GM23338 (cell line): ENCODE measurements around the gene TMEM135. TPM values are rescaled to one million over a fixed set of nuclear protein-coding genes. Genes with fewer than 3 reads are reported as not detected.

Source experiments
- ATAC-seq: fragments of 200-7000 bp; cut with Tn5 transposase; 3 replicates; pipeline ENCODE4 v1.9.1; 2020
- DNase-seq: peaks from one replicate; pipeline ENCODE4 v3.0.0-alpha.2; 2015; ENCODE audit warnings: low spot score
- H2AFZ ChIP-seq: fragments of 200-600 bp; sonication (generic); 2 replicates; pipeline ENCODE4 v1.8.0; 2016; ENCODE audit warnings: antibody characterized with exemption, mild to moderate bottlenecking, moderate library complexity
- H3F3A ChIP-seq: fragments of 200-600 bp; sonication (generic); replicated peaks from 2 replicates; pipeline ENCODE4 v1.8.0; 2017; ENCODE audit warnings: antibody characterized with exemption, mixed run types, low read depth
- H3K27ac ChIP-seq: fragments of 200-600 bp; sonication (generic); 2 replicates; pipeline ENCODE4 v1.6.1; 2016; ENCODE audit warnings: low read depth
- H3K27me3 ChIP-seq: fragments of 200-600 bp; sonication (generic); 2 replicates; pipeline ENCODE4 v1.8.0; 2016; ENCODE audit warnings: mild to moderate bottlenecking, mixed run types, moderate library complexity; ENCODE audit not compliant: insufficient read depth
- H3K36me3 ChIP-seq: fragments of 200-600 bp; sonication (generic); 2 replicates; pipeline ENCODE4 v1.8.0; 2016; ENCODE audit warnings: mild to moderate bottlenecking; ENCODE audit not compliant: insufficient read depth
- H3K4me1 ChIP-seq: fragments of 200-600 bp; sonication (generic); 2 replicates; pipeline ENCODE4 v1.8.0; 2016; ENCODE audit warnings: mild to moderate bottlenecking, moderate library complexity; ENCODE audit not compliant: insufficient read depth
- H3K4me2 ChIP-seq: fragments of 200-600 bp; sonication (generic); 2 replicates; pipeline ENCODE4 v1.7.1; 2017; ENCODE audit warnings: mixed run types
- H3K4me3 ChIP-seq: fragments of 200-600 bp; sonication (generic); 2 replicates; pipeline ENCODE4 v1.6.1; 2016; ENCODE audit warnings: mixed run types
- H3K79me2 ChIP-seq: fragments of 200-600 bp; sonication (generic); replicated peaks from 2 replicates; pipeline ENCODE4 v1.8.0; 2017; ENCODE audit warnings: mild to moderate bottlenecking; ENCODE audit not compliant: insufficient read depth
- H3K9me2 ChIP-seq: fragments of 200-600 bp; sonication (generic); 2 replicates; pipeline ENCODE4 v1.8.0; 2017; ENCODE audit not compliant: insufficient read depth
- H4K20me1 ChIP-seq: fragments of 200-600 bp; sonication (generic); replicated peaks from 2 replicates; pipeline ENCODE4 v1.8.0; 2017; ENCODE audit warnings: mild to moderate bottlenecking; ENCODE audit not compliant: insufficient read depth
- H3K27ac Mint-ChIP-seq: 2 replicates; pipeline ENCODE4 v1.8.0; 2020; ENCODE audit warnings: inconsistent platforms, mild to moderate bottlenecking, moderate library complexity, mixed read lengths
- H3K27me3 Mint-ChIP-seq: 3 replicates; pipeline ENCODE4 v1.8.0; 2022; ENCODE audit warnings: low read depth, mild to moderate bottlenecking, moderate library complexity, mixed read lengths, inconsistent platforms; ENCODE audit not compliant: insufficient read depth, poor library complexity
- H3K36me3 Mint-ChIP-seq: 3 replicates; pipeline ENCODE4 v1.8.0; 2021; ENCODE audit warnings: low read depth, mild to moderate bottlenecking, inconsistent platforms, moderate library complexity, mixed read lengths
- H3K4me1 Mint-ChIP-seq: 3 replicates; pipeline ENCODE4 v1.8.0; 2020; ENCODE audit warnings: mild to moderate bottlenecking, inconsistent platforms, mixed read lengths
- H3K4me3 Mint-ChIP-seq: 3 replicates; pipeline ENCODE4 v1.8.0; 2021; ENCODE audit warnings: moderate library complexity, mild to moderate bottlenecking, inconsistent platforms, mixed read lengths
- H3K9me3 Mint-ChIP-seq: 3 replicates; pipeline ENCODE4 v1.8.0; 2020; ENCODE audit warnings: moderate library complexity, mild to moderate bottlenecking, inconsistent platforms, mixed read lengths
- CTCF ChIP-seq, 2 experiments: fragments of 200-600 bp in 1 of 2; sonication (generic) in 1 of 2; conservative IDR thresholded peaks; 2 replicates each; pipeline versions ENCODE4 v1.5.1 to v1.6.1; 2016 to 2017; ENCODE audit warnings: antibody characterized with exemption in 2 of 2, low read depth in 2 of 2, mild to moderate bottlenecking in 2 of 2, moderate library complexity in 1 of 2
- EZH2 ChIP-seq: fragments of 200-600 bp; sonication (generic); IDR thresholded peaks from one replicate; pipeline ENCODE4 v1.8.0; 2017; ENCODE audit warnings: antibody characterized with exemption, mild to moderate bottlenecking, low read depth; ENCODE audit not compliant: unreplicated experiment
- JUNB ChIP-seq: IDR thresholded peaks from one replicate; pipeline ENCODE4 v1.6.1; 2016; ENCODE audit warnings: antibody characterized with exemption; ENCODE audit not compliant: unreplicated experiment
- NANOG ChIP-seq: IDR thresholded peaks from 2 replicates; pipeline ENCODE4 v1.6.1; 2016; ENCODE audit warnings: antibody characterized with exemption, borderline replicate concordance
- ZNF114 ChIP-seq: fragments of 250-450 bp; sonication (Bioruptor Pico); IDR thresholded peaks from 2 replicates; pipeline ENCODE4 v1.5.0; 2020; ENCODE audit warnings: mild to moderate bottlenecking, moderate library complexity
- ZNF462 ChIP-seq: fragments of 250-450 bp; sonication (Bioruptor Pico); IDR thresholded peaks from 2 replicates; pipeline ENCODE4 v1.5.0; 2020; ENCODE audit warnings: mild to moderate bottlenecking, moderate library complexity
- polyA plus RNA-seq: library from polyadenylated mRNA; unstranded; fragments of >200 nt; fragmentation: Nextera tagmentation; extraction: Ambion mirVana; gene quantifications from 2 replicates; pipeline ENCODE4 v1.2.1, GENCODE V29; 2016
- total RNA-seq: library from RNA; depleted of rRNA; stranded (reverse); fragments of >200 nt; shearing (Covaris generic); gene quantifications from 2 replicates; pipeline ENCODE4 v1.2.3, GENCODE V29; 2014

TMEM135 gene
- total and polyA plus RNA-seq, 2 experiments from 2014 or later: 23.4 to 49.9 TPM

DNA sequence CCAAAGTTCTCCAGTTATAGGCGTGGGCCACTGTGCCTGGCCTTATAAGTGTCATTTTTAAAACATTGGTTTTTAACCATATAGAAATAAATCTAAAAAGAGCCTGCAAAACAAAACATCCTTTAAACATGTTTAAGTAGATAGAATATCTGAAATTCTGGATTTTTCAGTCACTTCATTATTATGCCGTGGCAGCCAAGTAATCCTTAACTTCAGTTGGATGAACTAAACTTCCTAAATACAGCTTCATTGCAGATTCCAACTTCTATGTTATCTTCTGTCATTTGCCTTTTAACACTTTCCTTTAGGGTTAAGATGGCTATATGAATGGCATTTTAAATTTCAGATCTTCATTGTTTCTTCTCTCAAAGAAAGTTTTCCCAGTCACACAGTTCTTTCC, 291.4 kb downstream of the TMEM135 start (continued):
- TF ChIP-seq ZNF462: no peak
- no peak for TF ChIP-seq ZNF114 (CRISPR knock-in tag)
- no peak for TF ChIP-seq EZH2

DNA sequence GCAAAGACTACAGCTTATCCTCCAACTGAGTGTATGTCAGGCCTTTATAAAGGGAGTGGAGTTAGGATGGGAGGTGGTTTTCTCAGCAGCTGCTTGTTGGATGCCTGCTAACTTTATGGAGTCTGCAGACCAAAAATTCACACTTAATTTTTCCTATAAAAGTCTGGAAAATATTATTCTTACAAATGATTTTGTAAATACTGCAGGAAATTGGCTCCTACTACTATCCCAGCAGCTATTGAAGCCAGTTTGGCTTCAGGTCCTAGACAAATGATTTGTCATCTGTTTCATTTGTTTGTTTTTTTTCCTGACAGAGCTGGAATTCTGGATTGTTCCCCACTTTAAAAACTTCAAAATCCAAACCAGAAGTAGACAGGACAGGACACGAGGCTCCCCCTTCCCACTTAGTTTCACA, 292.5 kb downstream of the TMEM135 start:
- Histone ChIP-seq H3K9me2 (no peaks in the 10 kb centered on the region), H3K4me3 (no peak overlapping the region), H4K20me1 (no peaks in the 10 kb centered on the region; the same call in 1 of the 2 replicates), H3K27me3 (no peaks in the 10 kb centered on the region), H3K4me2 (no peak overlapping the region), H3K4me1 (no peaks in the 10 kb centered on the region), H3K27ac (no peak overlapping the region), H3K36me3 (no peaks in the 10 kb centered on the region), H2AFZ (no peak overlapping the region), H3F3A (no peaks in the 10 kb centered on the region), H3K79me2 (no peaks in the 10 kb centered on the region)
- Mint-ChIP-seq H3K4me1 (no peaks in the 10 kb centered on the region), H3K27ac (no peak overlapping the region), H3K4me3 (no peak overlapping the region), H3K27me3 (peaks cover 3% of the 10 kb centered on the region), H3K36me3 (peaks cover 3% of the 10 kb centered on the region; the same call in 1 of the 3 replicates), H3K9me3 (no peaks in the 10 kb centered on the region)
- TF ChIP-seq CTCF (conservative IDR thresholded peaks at IDR 0.05; ENCODE audit: low read depth in 2 of 2) (no peak), ZNF114 (CRISPR knock-in tag) (no peak), NANOG (no peak), JUNB (no peak), ZNF462 (no peak)
- DNase-seq: no peak
- ATAC-seq: no peak
